ENCODE results near the gene HTN1. TPM values are rescaled to one million over a fixed set of nuclear protein-coding genes. Genes with fewer than 3 reads are reported as not detected.
"Not testable (repeated sequence)": the region's sequence is repeated elsewhere in the genome, so short reads cannot be mapped to it uniquely, and the experiment has no call there.

HTN1 gene
- not detected in 2 replicates for total RNA-seq (2014; rRNA removed; shearing (Covaris generic))

GRCh38 chr4:70050138-70050537, at the start of gene HTN1:
TSS of gene HTN1 (plus strand) at chr4:70050438. CDS start at chr4:70053077, 2,639 bp downstream.
- not testable (repeated sequence) for DNase-seq (ENCODE audit: low spot score)

- DNase-seq (ENCODE audit: low spot score), result no peak
These were observed 49.5 kb upstream of the HTN1 start for GRCh38 chr4:70000711-70001110.

- no peak for DNase-seq (ENCODE audit: low spot score)
These were observed 47.7 kb upstream of the HTN1 start for GRCh38 chr4:70002507-70002906.

GRCh38 chr4:70008771-70009170, 41.5 kb upstream of the HTN1 start:
- no peak for DNase-seq (ENCODE audit: low spot score)

GRCh38 chr4:70019006-70019405, 31.2 kb upstream of the HTN1 start:
- DNase-seq (ENCODE audit: low spot score), result not testable (repeated sequence)

GRCh38 chr4:70023218-70023617, 27.0 kb upstream of the HTN1 start:
- DNase-seq (ENCODE audit: low spot score), result no peak

GRCh38 chr4:70027011-70027410, 23.2 kb upstream of the HTN1 start:
- DNase-seq (ENCODE audit: low spot score), result no peak

GRCh38 chr4:70028159-70028558, 22.1 kb upstream of the HTN1 start, which contains the start of gene HTN3:
TSS of gene HTN3 (plus strand) at chr4:70028459. CDS start at chr4:70030741, 2,282 bp downstream.
- DNase-seq (ENCODE audit: low spot score), result not testable (repeated sequence)

- not testable (repeated sequence) for DNase-seq (ENCODE audit: low spot score)
These were observed 12.7 kb upstream of the HTN1 start for GRCh38 chr4:70037559-70037958.

- DNase-seq (ENCODE audit: low spot score), result not testable (repeated sequence)
These were observed 10.3 kb upstream of the HTN1 start for GRCh38 chr4:70039928-70040327.

- DNase-seq (ENCODE audit: low spot score), result no peak
These were observed 8.5 kb upstream of the HTN1 start for GRCh38 chr4:70041652-70042286.

- not testable (repeated sequence) for DNase-seq (ENCODE audit: low spot score)
These were observed 6.3 kb downstream of the HTN1 start for GRCh38 chr4:70056534-70056933.

- DNase-seq (ENCODE audit: low spot score), result no peak
These were observed 7.4 kb downstream of the HTN1 start for GRCh38 chr4:70057651-70058050.

GRCh38 chr4:70059149-70059548, 8.9 kb downstream of the HTN1 start:
- DNase-seq (ENCODE audit: low spot score), result no peak

- DNase-seq (ENCODE audit: low spot score), result no peak
These were observed 11.8 kb downstream of the HTN1 start for GRCh38 chr4:70062000-70062399.

- DNase-seq (ENCODE audit: low spot score), result no peak
These were observed 30.0 kb downstream of the HTN1 start for GRCh38 chr4:70080205-70080604.

- no peak for DNase-seq (ENCODE audit: low spot score)
These were observed 49.0 kb downstream of the HTN1 start for GRCh38 chr4:70099206-70099605.

Other genes with a start within 250 kb of the HTN1 start
- not detected in 2 replicates for gene SULT1E1, start 190.3 kb upstream of the HTN1 start, total RNA-seq (2014; rRNA removed; shearing (Covaris generic))
- not detected in 2 replicates for gene CSN1S1, start 119.4 kb upstream of the HTN1 start, total RNA-seq (2014; rRNA removed; shearing (Covaris generic))
- gene CSN2, start 84.7 kb upstream of the HTN1 start, total RNA-seq (2014; rRNA removed; shearing (Covaris generic)), result not detected in 2 replicates
- not detected in 2 replicates for gene STATH, start 54.5 kb upstream of the HTN1 start, total RNA-seq (2014; rRNA removed; shearing (Covaris generic))
- not detected in 2 replicates for gene HTN3, start 22.0 kb upstream of the HTN1 start, total RNA-seq (2014; rRNA removed; shearing (Covaris generic))
- not detected in 2 replicates for gene PRR27, start 103.8 kb downstream of the HTN1 start, total RNA-seq (2014; rRNA removed; shearing (Covaris generic))
- not detected in 2 replicates for gene ODAM, start 145.3 kb downstream of the HTN1 start, total RNA-seq (2014; rRNA removed; shearing (Covaris generic))
- gene FDCSP, start 175.7 kb downstream of the HTN1 start, total RNA-seq (2014; rRNA removed; shearing (Covaris generic)), result not detected in 2 replicates
- not detected in 2 replicates for gene CSN3, start 192.2 kb downstream of the HTN1 start, total RNA-seq (2014; rRNA removed; shearing (Covaris generic))

All from HT-29 (cell line).